K562 (cell line): ENCODE data around the gene TAX1BP1. TPM values are rescaled to one million over a fixed set of nuclear protein-coding genes. Genes with fewer than 3 reads are reported as not detected.

Source experiments
- ETV1 ChIP-seq: fragments of 450-650 bp; conservative IDR thresholded peaks from 2 replicates; pipeline ENCODE4 v1.6.1; 2016; ENCODE audit warnings: missing genetic modification characterization, control low read depth, low read depth, missing compliant biosample characterization
- MTA2 ChIP-seq: fragments of 450-650 bp; IDR thresholded peaks from 2 replicates; pipeline ENCODE4 v1.6.1; 2016; ENCODE audit warnings: low read depth
- PHF8 ChIP-seq: fragments of 200-600 bp; sonication (generic); IDR thresholded peaks from 2 replicates; pipeline ENCODE4 v1.6.1; 2012; ENCODE audit warnings: mixed run types, mild to moderate bottlenecking, inconsistent platforms, low read length, moderate library complexity, borderline replicate concordance
- RFX1 ChIP-seq: fragments of 450-650 bp; IDR thresholded peaks from 2 replicates; pipeline ENCODE4 v1.6.1; 2016; ENCODE audit warnings: mild to moderate bottlenecking, moderate library complexity
- SMAD4 ChIP-seq: fragments of 250-450 bp; sonication (Bioruptor Pico); conservative IDR thresholded peaks from 2 replicates; pipeline ENCODE4 v1.8.0; 2021; ENCODE audit warnings: inconsistent platforms, mild to moderate bottlenecking, moderate library complexity
- SRSF1 ChIP-seq: fragments of 200-400 bp; formaldehyde crosslinking; IDR thresholded peaks from 2 replicates; pipeline ENCODE4 v1.6.1; 2017; ENCODE audit warnings: mild to moderate bottlenecking, low read depth, low read length, moderate library complexity
- TSC22D4 ChIP-seq: fragments of 450-650 bp; IDR thresholded peaks from 2 replicates; pipeline ENCODE4 v1.6.1; 2016; ENCODE audit warnings: missing genetic modification characterization, missing biosample characterization, control low read depth
- ZNF695 ChIP-seq: fragments of 450-650 bp; formaldehyde crosslinking; IDR thresholded peaks from 2 replicates; pipeline ENCODE4 v1.4.0; 2020; ENCODE audit warnings: mild to moderate bottlenecking, moderate library complexity
- ZSCAN29 ChIP-seq: fragments of 450-650 bp; IDR thresholded peaks from 2 replicates; pipeline ENCODE4 v1.6.1; 2017
- polyA plus RNA-seq, 8 experiments: library from polyadenylated mRNA; depleted of rRNA in 4 of 8; stranded (reverse) in 5 of 8; unstranded in 3 of 8; fragments of >200 nt; fragmentation: Nextera tagmentation in 2 of 8; fragmentation: Illumina TruSeq in 1 of 8; extraction: Ambion mirVana in 2 of 8; extraction: Trizol in 1 of 8; gene quantifications; 2 replicates each; pipeline versions ENCODE4 v1.2.1 to v1.2.3, GENCODE V29; 2011 to 2014; ENCODE audit warnings: inconsistent platforms in 1 of 8, missing spikeins in 1 of 8
- total RNA-seq, 7 experiments: library from RNA; depleted of rRNA in 6 of 7; stranded (reverse); fragments of >200 nt in 6 of 7; fragmentation: Illumina TruSeq in 2 of 7; extraction: Trizol in 2 of 7; gene quantifications; 2 replicates each; pipeline versions ENCODE4 v1.2.1 to v1.2.3, GENCODE V29; 2011 to 2021; ENCODE audit warnings: low replicate concordance in 1 of 7
- TF ChIP-seq, protein P1 (sequence below): fragments of 450-650 bp; IDR thresholded peaks from 2 replicates; pipeline ENCODE4 v1.6.1; 2016; ENCODE audit warnings: mild to moderate bottlenecking, moderate library complexity
- TF ChIP-seq, protein P2 (sequence below): sonication (generic); formaldehyde crosslinking; IDR thresholded peaks from 2 replicates; pipeline ENCODE4 v1.8.0; 2023; ENCODE audit warnings: mild to moderate bottlenecking, missing genetic modification reagents
- TF ChIP-seq, protein P3 (sequence below): sonication (generic); formaldehyde crosslinking; IDR thresholded peaks from 2 replicates; pipeline ENCODE4 v1.8.1; 2023; ENCODE audit warnings: mild to moderate bottlenecking, missing genetic modification reagents, moderate library complexity

Gene TAX1BP1
- total and polyA plus RNA-seq, 9 of the 15 experiments (the other 6 are each of a cell fraction or from before 2014, with no cell fraction given) = 49.0 to 119 (median 75.9) TPM

GRCh38 chr7:27699751-27700150 lies 40.2 kb upstream of the TAX1BP1 start (continued):
- TF ChIP-seq, protein P1, sequence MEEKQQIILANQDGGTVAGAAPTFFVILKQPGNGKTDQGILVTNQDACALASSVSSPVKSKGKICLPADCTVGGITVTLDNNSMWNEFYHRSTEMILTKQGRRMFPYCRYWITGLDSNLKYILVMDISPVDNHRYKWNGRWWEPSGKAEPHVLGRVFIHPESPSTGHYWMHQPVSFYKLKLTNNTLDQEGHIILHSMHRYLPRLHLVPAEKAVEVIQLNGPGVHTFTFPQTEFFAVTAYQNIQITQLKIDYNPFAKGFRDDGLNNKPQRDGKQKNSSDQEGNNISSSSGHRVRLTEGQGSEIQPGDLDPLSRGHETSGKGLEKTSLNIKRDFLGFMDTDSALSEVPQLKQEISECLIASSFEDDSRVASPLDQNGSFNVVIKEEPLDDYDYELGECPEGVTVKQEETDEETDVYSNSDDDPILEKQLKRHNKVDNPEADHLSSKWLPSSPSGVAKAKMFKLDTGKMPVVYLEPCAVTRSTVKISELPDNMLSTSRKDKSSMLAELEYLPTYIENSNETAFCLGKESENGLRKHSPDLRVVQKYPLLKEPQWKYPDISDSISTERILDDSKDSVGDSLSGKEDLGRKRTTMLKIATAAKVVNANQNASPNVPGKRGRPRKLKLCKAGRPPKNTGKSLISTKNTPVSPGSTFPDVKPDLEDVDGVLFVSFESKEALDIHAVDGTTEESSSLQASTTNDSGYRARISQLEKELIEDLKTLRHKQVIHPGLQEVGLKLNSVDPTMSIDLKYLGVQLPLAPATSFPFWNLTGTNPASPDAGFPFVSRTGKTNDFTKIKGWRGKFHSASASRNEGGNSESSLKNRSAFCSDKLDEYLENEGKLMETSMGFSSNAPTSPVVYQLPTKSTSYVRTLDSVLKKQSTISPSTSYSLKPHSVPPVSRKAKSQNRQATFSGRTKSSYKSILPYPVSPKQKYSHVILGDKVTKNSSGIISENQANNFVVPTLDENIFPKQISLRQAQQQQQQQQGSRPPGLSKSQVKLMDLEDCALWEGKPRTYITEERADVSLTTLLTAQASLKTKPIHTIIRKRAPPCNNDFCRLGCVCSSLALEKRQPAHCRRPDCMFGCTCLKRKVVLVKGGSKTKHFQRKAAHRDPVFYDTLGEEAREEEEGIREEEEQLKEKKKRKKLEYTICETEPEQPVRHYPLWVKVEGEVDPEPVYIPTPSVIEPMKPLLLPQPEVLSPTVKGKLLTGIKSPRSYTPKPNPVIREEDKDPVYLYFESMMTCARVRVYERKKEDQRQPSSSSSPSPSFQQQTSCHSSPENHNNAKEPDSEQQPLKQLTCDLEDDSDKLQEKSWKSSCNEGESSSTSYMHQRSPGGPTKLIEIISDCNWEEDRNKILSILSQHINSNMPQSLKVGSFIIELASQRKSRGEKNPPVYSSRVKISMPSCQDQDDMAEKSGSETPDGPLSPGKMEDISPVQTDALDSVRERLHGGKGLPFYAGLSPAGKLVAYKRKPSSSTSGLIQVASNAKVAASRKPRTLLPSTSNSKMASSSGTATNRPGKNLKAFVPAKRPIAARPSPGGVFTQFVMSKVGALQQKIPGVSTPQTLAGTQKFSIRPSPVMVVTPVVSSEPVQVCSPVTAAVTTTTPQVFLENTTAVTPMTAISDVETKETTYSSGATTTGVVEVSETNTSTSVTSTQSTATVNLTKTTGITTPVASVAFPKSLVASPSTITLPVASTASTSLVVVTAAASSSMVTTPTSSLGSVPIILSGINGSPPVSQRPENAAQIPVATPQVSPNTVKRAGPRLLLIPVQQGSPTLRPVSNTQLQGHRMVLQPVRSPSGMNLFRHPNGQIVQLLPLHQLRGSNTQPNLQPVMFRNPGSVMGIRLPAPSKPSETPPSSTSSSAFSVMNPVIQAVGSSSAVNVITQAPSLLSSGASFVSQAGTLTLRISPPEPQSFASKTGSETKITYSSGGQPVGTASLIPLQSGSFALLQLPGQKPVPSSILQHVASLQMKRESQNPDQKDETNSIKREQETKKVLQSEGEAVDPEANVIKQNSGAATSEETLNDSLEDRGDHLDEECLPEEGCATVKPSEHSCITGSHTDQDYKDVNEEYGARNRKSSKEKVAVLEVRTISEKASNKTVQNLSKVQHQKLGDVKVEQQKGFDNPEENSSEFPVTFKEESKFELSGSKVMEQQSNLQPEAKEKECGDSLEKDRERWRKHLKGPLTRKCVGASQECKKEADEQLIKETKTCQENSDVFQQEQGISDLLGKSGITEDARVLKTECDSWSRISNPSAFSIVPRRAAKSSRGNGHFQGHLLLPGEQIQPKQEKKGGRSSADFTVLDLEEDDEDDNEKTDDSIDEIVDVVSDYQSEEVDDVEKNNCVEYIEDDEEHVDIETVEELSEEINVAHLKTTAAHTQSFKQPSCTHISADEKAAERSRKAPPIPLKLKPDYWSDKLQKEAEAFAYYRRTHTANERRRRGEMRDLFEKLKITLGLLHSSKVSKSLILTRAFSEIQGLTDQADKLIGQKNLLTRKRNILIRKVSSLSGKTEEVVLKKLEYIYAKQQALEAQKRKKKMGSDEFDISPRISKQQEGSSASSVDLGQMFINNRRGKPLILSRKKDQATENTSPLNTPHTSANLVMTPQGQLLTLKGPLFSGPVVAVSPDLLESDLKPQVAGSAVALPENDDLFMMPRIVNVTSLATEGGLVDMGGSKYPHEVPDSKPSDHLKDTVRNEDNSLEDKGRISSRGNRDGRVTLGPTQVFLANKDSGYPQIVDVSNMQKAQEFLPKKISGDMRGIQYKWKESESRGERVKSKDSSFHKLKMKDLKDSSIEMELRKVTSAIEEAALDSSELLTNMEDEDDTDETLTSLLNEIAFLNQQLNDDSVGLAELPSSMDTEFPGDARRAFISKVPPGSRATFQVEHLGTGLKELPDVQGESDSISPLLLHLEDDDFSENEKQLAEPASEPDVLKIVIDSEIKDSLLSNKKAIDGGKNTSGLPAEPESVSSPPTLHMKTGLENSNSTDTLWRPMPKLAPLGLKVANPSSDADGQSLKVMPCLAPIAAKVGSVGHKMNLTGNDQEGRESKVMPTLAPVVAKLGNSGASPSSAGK = no peak
- no peak for TF ChIP-seq SRSF1
- TF ChIP-seq, protein P2, sequence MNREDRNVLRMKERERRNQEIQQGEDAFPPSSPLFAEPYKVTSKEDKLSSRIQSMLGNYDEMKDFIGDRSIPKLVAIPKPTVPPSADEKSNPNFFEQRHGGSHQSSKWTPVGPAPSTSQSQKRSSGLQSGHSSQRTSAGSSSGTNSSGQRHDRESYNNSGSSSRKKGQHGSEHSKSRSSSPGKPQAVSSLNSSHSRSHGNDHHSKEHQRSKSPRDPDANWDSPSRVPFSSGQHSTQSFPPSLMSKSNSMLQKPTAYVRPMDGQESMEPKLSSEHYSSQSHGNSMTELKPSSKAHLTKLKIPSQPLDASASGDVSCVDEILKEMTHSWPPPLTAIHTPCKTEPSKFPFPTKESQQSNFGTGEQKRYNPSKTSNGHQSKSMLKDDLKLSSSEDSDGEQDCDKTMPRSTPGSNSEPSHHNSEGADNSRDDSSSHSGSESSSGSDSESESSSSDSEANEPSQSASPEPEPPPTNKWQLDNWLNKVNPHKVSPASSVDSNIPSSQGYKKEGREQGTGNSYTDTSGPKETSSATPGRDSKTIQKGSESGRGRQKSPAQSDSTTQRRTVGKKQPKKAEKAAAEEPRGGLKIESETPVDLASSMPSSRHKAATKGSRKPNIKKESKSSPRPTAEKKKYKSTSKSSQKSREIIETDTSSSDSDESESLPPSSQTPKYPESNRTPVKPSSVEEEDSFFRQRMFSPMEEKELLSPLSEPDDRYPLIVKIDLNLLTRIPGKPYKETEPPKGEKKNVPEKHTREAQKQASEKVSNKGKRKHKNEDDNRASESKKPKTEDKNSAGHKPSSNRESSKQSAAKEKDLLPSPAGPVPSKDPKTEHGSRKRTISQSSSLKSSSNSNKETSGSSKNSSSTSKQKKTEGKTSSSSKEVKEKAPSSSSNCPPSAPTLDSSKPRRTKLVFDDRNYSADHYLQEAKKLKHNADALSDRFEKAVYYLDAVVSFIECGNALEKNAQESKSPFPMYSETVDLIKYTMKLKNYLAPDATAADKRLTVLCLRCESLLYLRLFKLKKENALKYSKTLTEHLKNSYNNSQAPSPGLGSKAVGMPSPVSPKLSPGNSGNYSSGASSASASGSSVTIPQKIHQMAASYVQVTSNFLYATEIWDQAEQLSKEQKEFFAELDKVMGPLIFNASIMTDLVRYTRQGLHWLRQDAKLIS (CRISPR knock-in tag) = no peak
- TF ChIP-seq TSC22D4 (tag) = no peak
- no peak for TF ChIP-seq ZNF695 (CRISPR knock-in tag)
- TF ChIP-seq, protein P3, sequence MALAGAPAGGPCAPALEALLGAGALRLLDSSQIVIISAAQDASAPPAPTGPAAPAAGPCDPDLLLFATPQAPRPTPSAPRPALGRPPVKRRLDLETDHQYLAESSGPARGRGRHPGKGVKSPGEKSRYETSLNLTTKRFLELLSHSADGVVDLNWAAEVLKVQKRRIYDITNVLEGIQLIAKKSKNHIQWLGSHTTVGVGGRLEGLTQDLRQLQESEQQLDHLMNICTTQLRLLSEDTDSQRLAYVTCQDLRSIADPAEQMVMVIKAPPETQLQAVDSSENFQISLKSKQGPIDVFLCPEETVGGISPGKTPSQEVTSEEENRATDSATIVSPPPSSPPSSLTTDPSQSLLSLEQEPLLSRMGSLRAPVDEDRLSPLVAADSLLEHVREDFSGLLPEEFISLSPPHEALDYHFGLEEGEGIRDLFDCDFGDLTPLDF (CRISPR knock-in tag) = no peak
- TF ChIP-seq ZSCAN29 = no peak
- no peak for TF ChIP-seq ETV1 (tag)
- TF ChIP-seq RFX1 = no peak
- TF ChIP-seq SMAD4 (CRISPR knock-in tag) = no peak
- no peak for TF ChIP-seq PHF8
- TF ChIP-seq MTA2 = no peak
